CD4-positive, alpha-beta T cell treated with Interferon gamma for 1 hour (primary cell): ENCODE measurements around the gene PGAM2.
"Not testable (repeated sequence)": the region's sequence is repeated elsewhere in the genome, so short reads cannot be mapped to it uniquely, and the experiment has no call there.

Experiments
- DNase-seq: peaks from one replicate; pipeline ENCODE4 v3.0.0-alpha.2; 2020

PGAM2 gene

GRCh38 chr7:44018857-44019807 is 46.2 kb downstream of the PGAM2 start:
- peak; percentile 98 for DNase-seq

DNA sequence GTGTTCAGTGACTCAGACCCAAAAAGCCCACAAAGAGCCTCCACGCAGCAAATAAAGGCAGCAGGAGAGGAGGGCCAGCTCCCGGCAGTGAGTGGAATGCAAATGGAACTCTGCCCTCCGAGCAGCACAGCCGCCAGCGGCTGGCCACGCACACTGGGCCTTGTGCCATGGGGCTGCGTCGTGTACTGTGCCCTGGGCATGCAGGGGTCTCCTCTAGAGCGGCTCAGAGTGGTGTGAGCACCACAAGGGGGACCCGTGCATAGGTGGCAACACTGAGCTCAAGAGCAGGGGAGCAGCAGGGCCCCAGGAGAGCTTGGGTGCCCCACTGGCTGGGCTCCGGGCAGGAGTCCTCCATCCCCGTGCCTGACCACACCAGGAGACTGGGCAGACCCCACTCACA is 50.3 kb downstream of the PGAM2 start:
- DNase-seq, result not testable (repeated sequence)
